ENCODE measurements around the gene CXCL1. TPM values are rescaled to one million over a fixed set of nuclear protein-coding genes. Genes with fewer than 3 reads are reported as not detected.

Gene CXCL1
- total RNA-seq, 1 experiment from 2014 or later, result 49.3 TPM

DNA sequence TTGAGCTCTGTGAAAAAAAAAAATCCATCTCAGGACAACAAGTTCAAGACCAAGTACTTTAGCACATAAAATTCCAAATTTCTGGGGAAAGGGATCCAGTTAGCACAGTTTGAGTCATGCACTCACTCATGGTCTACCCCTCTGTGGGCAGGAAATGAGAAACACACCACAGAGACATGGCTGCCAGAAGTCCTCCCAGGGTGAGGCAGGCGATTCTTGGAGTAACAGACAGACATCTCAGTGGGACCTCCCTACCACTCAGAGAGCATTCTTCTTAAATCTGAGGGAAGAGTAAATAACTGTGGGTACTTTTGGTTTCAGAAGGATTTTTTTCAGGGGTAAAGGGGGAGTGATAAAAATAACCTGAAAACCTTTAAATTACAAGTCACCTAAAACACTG is 14.1 kb downstream of the CXCL1 start:
- Mint-ChIP-seq H3K9me3 (ENCODE audit: unreplicated experiment) (no peaks in the 10 kb centered on the region), H3K36me3 (ENCODE audit: insufficient read depth, unreplicated experiment) (no peaks in the 10 kb centered on the region), H3K4me3 (ENCODE audit: unreplicated experiment) (no peak overlapping the region), H3K4me1 (ENCODE audit: insufficient read depth, unreplicated experiment) (peaks cover 32% of the 10 kb centered on the region), H3K27ac (ENCODE audit: low read depth, unreplicated experiment) (peak overlapping the region; percentile 83), H3K27me3 (ENCODE audit: insufficient read depth, unreplicated experiment) (no peaks in the 10 kb centered on the region)
- intact Hi-C loops (cut with micrococcal nuclease), result no loop called here
- TF ChIP-seq, protein P1, sequence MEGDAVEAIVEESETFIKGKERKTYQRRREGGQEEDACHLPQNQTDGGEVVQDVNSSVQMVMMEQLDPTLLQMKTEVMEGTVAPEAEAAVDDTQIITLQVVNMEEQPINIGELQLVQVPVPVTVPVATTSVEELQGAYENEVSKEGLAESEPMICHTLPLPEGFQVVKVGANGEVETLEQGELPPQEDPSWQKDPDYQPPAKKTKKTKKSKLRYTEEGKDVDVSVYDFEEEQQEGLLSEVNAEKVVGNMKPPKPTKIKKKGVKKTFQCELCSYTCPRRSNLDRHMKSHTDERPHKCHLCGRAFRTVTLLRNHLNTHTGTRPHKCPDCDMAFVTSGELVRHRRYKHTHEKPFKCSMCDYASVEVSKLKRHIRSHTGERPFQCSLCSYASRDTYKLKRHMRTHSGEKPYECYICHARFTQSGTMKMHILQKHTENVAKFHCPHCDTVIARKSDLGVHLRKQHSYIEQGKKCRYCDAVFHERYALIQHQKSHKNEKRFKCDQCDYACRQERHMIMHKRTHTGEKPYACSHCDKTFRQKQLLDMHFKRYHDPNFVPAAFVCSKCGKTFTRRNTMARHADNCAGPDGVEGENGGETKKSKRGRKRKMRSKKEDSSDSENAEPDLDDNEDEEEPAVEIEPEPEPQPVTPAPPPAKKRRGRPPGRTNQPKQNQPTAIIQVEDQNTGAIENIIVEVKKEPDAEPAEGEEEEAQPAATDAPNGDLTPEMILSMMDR (IDR thresholded peaks at IDR 0.05; ENCODE audit: unreplicated experiment), result no peak
- ChIA-PET CTCF (interaction anchor here (0.6 to 2.1 kb wide), 6 partner anchors 19 to 251 kb away, joined by 3 to 6 read pairs (median 4); partner anchors contain the start of gene CXCL3), POLR2A (interaction anchor here (1.4 kb wide), 1 partner anchor 19 kb away, joined by 5 read pairs; no protein-coding TSS in a partner anchor)
- no TSS peak for BruUV-seq (replicated peaks)
- peak; percentile 55 for DNase-seq (ENCODE audit: unreplicated experiment)

DNA sequence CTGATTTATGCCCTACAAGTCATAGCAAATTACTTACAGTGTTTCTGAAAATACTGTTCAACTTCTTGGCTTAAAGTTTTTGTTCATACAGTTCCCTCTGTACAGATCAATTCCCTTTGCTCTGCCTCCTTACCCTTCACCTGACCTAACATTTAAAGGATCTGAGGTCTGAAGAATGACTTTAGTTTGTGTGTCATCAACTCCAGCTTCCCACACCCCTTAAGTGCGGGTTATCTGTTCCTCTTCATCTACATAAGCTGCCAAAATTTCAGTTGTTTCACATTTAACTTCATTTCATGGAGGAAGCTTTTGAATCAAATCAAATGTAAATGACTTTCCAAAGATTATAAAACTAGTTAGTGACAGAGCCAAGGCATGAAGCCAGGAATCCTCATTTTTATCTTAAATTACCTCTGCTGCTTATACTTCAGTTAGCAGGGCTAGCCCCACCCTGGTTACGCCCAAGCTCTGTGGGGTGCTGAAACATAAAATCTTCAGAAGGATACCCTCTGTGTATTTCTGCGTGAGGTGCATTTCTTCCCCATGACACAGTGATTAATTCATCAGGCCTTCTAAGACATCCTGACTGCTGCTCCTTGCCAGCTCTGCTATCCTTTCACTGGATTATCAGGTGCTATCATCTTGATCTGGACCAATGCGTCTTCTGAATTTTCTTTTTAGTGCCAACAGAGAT is 16.5 kb downstream of the CXCL1 start:
- Mint-ChIP-seq H3K27me3 (ENCODE audit: insufficient read depth, unreplicated experiment) (no peaks in the 10 kb centered on the region), H3K4me3 (ENCODE audit: unreplicated experiment) (no peak overlapping the region), H3K9me3 (ENCODE audit: unreplicated experiment) (no peaks in the 10 kb centered on the region), H3K4me1 (ENCODE audit: insufficient read depth, unreplicated experiment) (peaks cover 32% of the 10 kb centered on the region), H3K27ac (ENCODE audit: low read depth, unreplicated experiment) (peak overlapping the region; percentile 50), H3K36me3 (ENCODE audit: insufficient read depth, unreplicated experiment) (no peaks in the 10 kb centered on the region)
- POLR2A ChIA-PET, result interaction anchor here (0.8 to 1.6 kb wide), 2 partner anchors 8 to 20 kb away, joined by 3 to 8 read pairs; no protein-coding TSS in a partner anchor
- intact Hi-C loops (cut with micrococcal nuclease), result no loop called here
- CTCF ChIA-PET, result interaction anchor here (0.7 to 1.4 kb wide), 3 partner anchors 9 to 267 kb away, joined by 3 to 10 read pairs (median 3); no protein-coding TSS in a partner anchor
- DNase-seq (ENCODE audit: unreplicated experiment), result no peak
- no TSS peak for BruUV-seq (replicated peaks)
- TF ChIP-seq, protein P1 (IDR thresholded peaks at IDR 0.05; ENCODE audit: unreplicated experiment), result no peak

DNA sequence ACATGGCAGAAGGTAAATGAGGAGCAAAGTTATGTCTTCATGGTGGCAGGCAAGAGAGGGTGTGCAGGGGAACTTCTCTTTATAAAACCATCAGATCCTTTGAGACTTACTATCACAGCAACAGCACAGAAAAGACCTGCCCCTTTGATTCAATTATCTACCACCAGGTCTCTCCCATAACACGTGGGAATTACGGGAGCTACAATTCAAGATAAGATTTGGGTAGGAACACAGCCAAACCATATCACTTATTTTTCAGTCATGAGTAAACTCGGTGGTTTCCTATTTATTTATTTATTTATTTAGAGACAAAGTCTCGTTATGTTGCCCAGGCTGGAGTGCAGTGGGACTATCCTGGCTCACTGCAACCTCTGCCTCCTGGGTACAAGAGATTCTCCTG is 22.1 kb downstream of the CXCL1 start:
- Mint-ChIP-seq H3K9me3 (ENCODE audit: unreplicated experiment) (no peaks in the 10 kb centered on the region), H3K27ac (ENCODE audit: low read depth, unreplicated experiment) (peak overlapping the region; percentile 71), H3K4me1 (ENCODE audit: insufficient read depth, unreplicated experiment) (peaks cover 47% of the 10 kb centered on the region), H3K27me3 (ENCODE audit: insufficient read depth, unreplicated experiment) (no peaks in the 10 kb centered on the region), H3K4me3 (ENCODE audit: unreplicated experiment) (no peak overlapping the region), H3K36me3 (ENCODE audit: insufficient read depth, unreplicated experiment) (no peaks in the 10 kb centered on the region)
- BruUV-seq (replicated peaks), result no TSS peak
- TF ChIP-seq, protein P1 (IDR thresholded peaks at IDR 0.05; ENCODE audit: unreplicated experiment), result no peak
- CTCF ChIA-PET, result interaction anchor here (0.7 kb wide), 1 partner anchor 276 kb away, joined by 3 read pairs; no protein-coding TSS in a partner anchor
- no peak for DNase-seq (ENCODE audit: unreplicated experiment)
- POLR2A ChIA-PET, result interaction anchor here (0.7 to 2.3 kb wide), 7 partner anchors 8 to 299 kb away, joined by 3 to 10 read pairs (median 3); no protein-coding TSS in a partner anchor
- intact Hi-C loops (cut with micrococcal nuclease), result no loop called here

DNA sequence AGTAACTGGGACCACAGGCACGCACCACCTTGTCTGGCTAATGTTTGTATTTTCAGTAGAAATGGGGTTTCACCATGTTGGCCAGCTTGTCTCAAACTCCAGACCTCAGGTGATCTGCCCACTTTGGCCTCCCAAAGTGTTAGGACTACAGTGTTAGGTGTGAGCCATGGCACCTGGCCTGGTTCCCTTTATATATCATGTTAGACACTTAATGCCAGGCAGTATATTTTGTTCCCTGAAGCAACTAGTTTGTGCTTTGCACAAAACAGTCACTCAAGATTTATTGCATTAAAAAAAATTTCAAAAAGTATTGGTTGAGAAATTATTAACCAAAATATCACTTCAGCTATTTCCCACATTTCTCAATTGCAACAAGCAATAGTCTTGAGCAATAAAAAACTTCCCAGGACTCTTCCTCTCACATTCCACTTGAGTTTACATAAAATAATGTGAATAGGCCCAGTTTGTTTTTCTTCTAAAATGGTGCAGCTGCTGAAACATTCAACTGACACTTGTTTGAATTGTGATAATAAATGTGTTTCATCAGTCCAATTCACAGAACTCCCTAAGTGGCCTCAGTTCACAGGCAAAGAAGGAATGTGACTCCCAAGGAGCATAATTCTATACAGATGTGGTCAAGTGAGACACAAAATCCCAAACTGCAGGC is 22.7 kb downstream of the CXCL1 start:
- H3K27ac Mint-ChIP-seq (ENCODE audit: low read depth, unreplicated experiment), result peak overlapping the region; percentile 71
- TF ChIP-seq, protein P1 (IDR thresholded peaks at IDR 0.05; ENCODE audit: unreplicated experiment), result no peak
- no peaks in the 10 kb centered on the region for H3K9me3 Mint-ChIP-seq (ENCODE audit: unreplicated experiment)
- H3K36me3 Mint-ChIP-seq (ENCODE audit: insufficient read depth, unreplicated experiment), result no peaks in the 10 kb centered on the region
- BruUV-seq (replicated peaks), result TSS peak; percentile 40
- peak; percentile 76 for DNase-seq (ENCODE audit: unreplicated experiment)
- ChIA-PET POLR2A (interaction anchor here (0.7 to 2.3 kb wide), 7 partner anchors 8 to 300 kb away, joined by 3 to 10 read pairs (median 3); no protein-coding TSS in a partner anchor), CTCF (interaction anchor here (0.6 to 0.7 kb wide), 2 partner anchors 276 to 809 kb away, joined by 3 read pairs; no protein-coding TSS in a partner anchor)
- peaks cover 45% of the 10 kb centered on the region for H3K4me1 Mint-ChIP-seq (ENCODE audit: insufficient read depth, unreplicated experiment)
- H3K27me3 Mint-ChIP-seq (ENCODE audit: insufficient read depth, unreplicated experiment), result no peaks in the 10 kb centered on the region
- intact Hi-C loops (cut with micrococcal nuclease), result no loop called here
- peak overlapping the region; percentile 5 for H3K4me3 Mint-ChIP-seq (ENCODE audit: unreplicated experiment)
